Measurements from ENCODE around the gene L3HYPDH. TPM values are rescaled to one million over a fixed set of nuclear protein-coding genes. Genes with fewer than 3 reads are reported as not detected.

The L3HYPDH gene
- 42.9 TPM for total RNA-seq

- DNase-seq: peak; percentile 99
These were observed at the start of gene L3HYPDH, which contains the start of gene JKAMP for GRCh38 chr14:59483819-59484638. Gene L3HYPDH (minus strand): TSS chr14:59484408. CDS start chr14:59484316, 92 bp downstream. Gene JKAMP (plus strand): TSS chr14:59484517. CDS start chr14:59484590, 73 bp downstream.

- DNase-seq: peak; percentile 8
These were observed 48.2 kb upstream of the L3HYPDH start for GRCh38 chr14:59532419-59532818.

- DNase-seq: no peak
These were observed 46.1 kb upstream of the L3HYPDH start for GRCh38 chr14:59530349-59530748.

GRCh38 chr14:59529189-59529588 is 45.0 kb upstream of the L3HYPDH start:
- DNase-seq: no peak

- no peak for DNase-seq
These were observed 36.0 kb upstream of the L3HYPDH start for GRCh38 chr14:59520224-59520623.

GRCh38 chr14:59511916-59512575 is 27.8 kb upstream of the L3HYPDH start:
- DNase-seq: no peak

GRCh38 chr14:59510966-59511365 is 26.8 kb upstream of the L3HYPDH start:
- DNase-seq: no peak

GRCh38 chr14:59510001-59510400 is 25.8 kb upstream of the L3HYPDH start:
- no peak for DNase-seq

GRCh38 chr14:59509101-59509500 is 24.9 kb upstream of the L3HYPDH start:
- no peak for DNase-seq

- DNase-seq: no peak
These were observed 23.5 kb upstream of the L3HYPDH start for GRCh38 chr14:59507752-59508103.

GRCh38 chr14:59507063-59507751 is 23.0 kb upstream of the L3HYPDH start:
- DNase-seq: peak; percentile 56

GRCh38 chr14:59503256-59503655 is 19.0 kb upstream of the L3HYPDH start:
- no peak for DNase-seq

GRCh38 chr14:59500732-59501131 is 16.5 kb upstream of the L3HYPDH start:
- no peak for DNase-seq

- no peak for DNase-seq
These were observed 8.2 kb upstream of the L3HYPDH start for GRCh38 chr14:59492384-59492783.

GRCh38 chr14:59490756-59491155 is 6.5 kb upstream of the L3HYPDH start:
- DNase-seq: no peak

- no peak for DNase-seq
These were observed 499 bp upstream of the L3HYPDH start for GRCh38 chr14:59484639-59485175.

GRCh38 chr14:59483363-59483762 is 845 bp downstream of the L3HYPDH start:
- peak; percentile 35 for DNase-seq

GRCh38 chr14:59482541-59483331 is 1.5 kb downstream of the L3HYPDH start:
- peak; percentile 24 for DNase-seq

- DNase-seq: peak; percentile 38
These were observed 2.2 kb downstream of the L3HYPDH start for GRCh38 chr14:59481871-59482540.

- DNase-seq: no peak
These were observed 2.8 kb downstream of the L3HYPDH start for GRCh38 chr14:59481407-59481806.

- DNase-seq: no peak
These were observed 4.0 kb downstream of the L3HYPDH start for GRCh38 chr14:59480166-59480565.
